ENCODE measurements around the gene NR2F6. TPM values are rescaled to one million over a fixed set of nuclear protein-coding genes. Genes with fewer than 3 reads are reported as not detected.
"Not testable (repeated sequence)": the region's sequence is repeated elsewhere in the genome, so short reads cannot be mapped to it uniquely, and the experiment has no call there.

Gene NR2F6
- total RNA-seq, 1 donor from 2014 or later, result 9.8 TPM

GRCh38 chr19:17210296-17210695 is 35.4 kb downstream of the NR2F6 start:
- DNase-seq, result no peak

- DNase-seq, result no peak
Measured at GRCh38 chr19:17209126-17210036, 36.3 kb downstream of the NR2F6 start.

DNA sequence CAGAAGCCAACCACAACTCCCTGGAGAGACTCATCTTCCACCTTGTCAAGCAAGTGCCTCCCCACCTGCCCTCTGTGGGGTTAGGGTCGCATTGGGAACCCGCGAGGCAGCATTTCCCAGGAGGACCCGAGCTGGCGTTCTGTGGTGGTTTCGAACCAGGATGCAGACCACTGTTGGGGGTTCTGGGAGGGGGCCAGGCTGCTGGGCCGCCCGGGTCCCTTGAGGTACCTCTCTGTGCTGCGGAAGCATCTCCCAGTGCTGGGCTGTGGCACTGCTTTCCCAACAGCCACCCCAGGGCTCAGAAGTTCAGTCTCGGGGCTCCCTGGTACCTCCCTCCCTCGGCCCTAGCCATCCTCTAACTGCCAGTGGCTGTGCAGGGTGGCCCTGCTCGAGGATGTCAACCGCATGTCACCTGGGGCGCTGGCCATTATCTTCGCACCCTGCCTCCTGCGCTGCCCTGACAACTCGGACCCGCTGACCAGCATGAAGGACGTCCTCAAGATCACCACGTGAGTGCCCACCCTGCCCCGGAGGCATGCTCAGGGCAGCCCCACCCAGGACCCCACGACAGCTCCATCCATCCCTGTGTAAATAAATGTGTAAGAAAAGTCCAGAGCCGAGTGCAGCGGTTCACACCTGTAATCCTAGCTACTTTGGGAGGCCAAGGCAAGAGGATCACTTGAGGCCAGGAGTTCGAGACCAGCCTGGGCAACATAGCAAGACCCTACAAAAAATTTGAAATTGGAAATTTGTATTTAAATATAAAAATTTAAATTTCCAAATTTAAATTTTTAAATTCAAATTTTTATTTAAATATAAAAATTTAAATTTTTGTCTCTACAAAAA is 38.8 kb downstream of the NR2F6 start:
- DNase-seq, result no peak

DNA sequence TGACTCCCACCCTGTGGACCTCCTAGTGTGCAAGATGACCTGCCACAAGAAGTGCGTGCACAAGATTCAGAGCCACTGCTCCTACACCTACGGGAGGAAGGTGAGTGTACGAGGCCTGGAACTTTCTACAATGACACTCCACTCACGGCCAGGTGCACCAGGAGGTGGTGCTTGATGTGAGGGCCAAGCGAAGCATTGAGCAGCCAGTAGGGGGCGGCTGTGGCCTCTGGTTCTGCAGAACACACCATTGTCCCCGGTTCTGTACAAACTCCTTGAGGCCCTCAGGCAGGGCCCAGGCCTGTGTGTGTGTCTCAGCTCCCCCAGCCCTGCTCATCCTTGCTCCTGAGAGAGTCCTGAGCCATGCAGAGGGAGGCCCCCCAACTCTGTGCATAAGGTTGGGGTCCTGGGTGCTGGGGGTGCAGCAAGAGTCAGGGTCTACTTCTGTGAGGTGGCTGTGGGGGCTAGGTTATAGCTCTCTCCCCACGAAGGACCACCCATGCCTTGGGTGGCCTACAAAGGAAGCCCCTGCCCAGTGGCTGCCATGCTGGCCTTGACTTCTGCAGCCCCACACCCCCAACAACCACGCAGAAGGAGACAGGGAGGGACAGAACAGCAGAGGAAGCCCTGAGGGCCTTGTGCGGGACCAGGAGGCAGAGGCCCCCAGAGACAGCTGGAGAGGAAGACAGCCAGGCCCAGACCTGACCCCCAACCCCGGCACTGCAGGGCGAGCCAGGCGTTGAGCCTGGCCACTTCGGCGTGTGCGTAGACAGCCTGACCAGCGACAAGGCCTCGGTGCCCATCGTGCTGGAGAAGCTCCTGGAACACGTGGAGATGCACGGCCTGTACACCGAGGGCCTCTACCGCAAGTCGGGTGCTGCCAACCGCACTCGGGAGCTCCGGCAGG is 40.2 kb downstream of the NR2F6 start:
- DNase-seq, result peak; percentile 17

- no peak for DNase-seq
Measured at GRCh38 chr19:17202713-17203112, 43.0 kb downstream of the NR2F6 start.

DNA sequence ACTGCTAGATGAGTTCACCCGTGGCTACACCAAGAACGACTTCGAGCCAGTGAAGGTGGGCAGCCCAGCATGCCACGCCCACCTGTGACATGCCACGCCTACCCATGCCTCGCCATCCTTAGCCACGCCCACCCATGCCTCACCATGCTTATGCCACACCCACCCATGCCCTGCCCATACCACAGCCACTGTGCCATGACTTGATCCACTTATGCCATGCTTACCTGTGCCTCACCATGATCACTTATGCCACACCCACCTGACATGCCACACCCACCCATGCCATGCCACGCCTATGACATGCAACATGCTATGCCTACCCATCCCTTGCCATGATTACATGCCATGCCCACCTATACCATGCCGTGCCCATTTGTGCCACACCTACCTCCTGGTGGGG is 43.5 kb downstream of the NR2F6 start:
- no peak for DNase-seq

- no peak for DNase-seq
Measured at GRCh38 chr19:17200408-17201079, 45.2 kb downstream of the NR2F6 start.

DNA sequence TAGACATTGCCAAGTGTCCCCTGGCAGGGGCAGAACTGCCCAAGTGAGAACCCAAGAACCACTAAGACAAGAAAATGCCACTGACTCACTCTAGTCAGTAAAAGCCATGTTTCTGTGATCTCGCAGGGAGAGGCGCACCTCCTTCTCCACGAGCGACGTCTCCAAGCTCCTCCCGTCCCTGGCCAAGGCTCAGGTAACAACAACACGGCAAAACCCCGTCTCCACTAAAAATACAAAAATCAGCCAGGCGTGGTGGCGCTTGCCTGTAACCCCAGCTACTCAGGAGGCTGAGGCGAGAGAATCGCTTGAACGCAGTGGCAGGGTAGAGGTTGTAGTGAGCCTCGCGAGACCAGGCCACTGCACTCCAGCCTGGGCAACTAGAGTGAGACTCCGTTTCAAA is 48.1 kb downstream of the NR2F6 start:
- DNase-seq, result no peak

- DNase-seq, result no peak
Measured at GRCh38 chr19:17196610-17197009, 49.1 kb downstream of the NR2F6 start.

- DNase-seq, result no peak
Measured at GRCh38 chr19:17195106-17195505, 50.6 kb downstream of the NR2F6 start.

- DNase-seq, result no peak
Measured at GRCh38 chr19:17194608-17195007, 51.1 kb downstream of the NR2F6 start.

- no peak for DNase-seq
Measured at GRCh38 chr19:17192751-17193150, 53.0 kb downstream of the NR2F6 start.

GRCh38 chr19:17191736-17192135 is 54.0 kb downstream of the NR2F6 start:
- not testable (repeated sequence) for DNase-seq

- no peak for DNase-seq
Measured at GRCh38 chr19:17185590-17185989, 60.1 kb downstream of the NR2F6 start.

DNA sequence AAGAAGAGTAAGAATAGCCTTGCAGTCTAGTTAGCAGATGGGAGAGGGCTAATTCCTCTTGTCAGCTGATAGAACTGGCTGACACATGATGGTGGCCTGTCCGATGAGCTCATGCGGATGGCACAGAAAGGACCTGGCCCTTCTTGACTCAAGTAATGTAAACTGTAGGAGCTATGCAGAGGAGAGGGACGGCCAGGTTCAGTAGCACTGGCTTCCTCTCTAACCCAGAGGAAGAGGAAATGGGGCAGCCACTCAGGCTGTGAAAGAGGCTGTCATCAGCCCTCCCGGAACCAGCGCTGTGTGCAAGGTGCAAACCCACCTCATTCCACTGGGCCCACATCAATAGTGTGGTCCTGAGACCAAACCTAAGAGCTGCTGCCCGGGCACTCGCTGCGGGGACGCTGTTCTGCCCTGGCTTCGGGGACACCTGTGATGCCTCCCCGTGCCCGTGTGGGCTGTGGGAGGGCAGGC is 61.3 kb downstream of the NR2F6 start:
- no peak for DNase-seq

DNA sequence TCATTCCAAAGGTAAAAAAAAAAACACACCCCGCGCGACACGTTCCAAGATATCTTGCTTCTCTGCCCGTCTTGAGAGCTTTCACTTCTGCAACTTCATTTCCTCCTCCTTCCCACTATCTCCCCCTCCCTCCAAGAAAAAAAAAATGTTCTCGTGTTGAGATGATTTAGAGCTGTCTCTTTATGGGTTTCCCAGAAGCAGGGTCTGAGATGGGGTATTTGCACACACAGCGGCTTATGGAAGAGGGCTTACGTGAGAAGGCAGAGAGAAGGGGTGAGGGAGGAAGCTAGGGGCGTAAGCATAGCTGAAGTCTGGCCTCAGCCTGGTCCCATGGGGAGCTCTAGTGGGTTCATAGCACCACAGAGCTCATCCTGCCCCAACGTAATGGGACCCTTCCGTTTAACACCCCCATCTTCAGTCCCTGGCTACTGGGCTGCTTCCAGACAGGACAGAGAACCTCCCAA is 61.8 kb downstream of the NR2F6 start:
- no peak for DNase-seq

- no peak for DNase-seq
Measured at GRCh38 chr19:17183271-17183761, 62.4 kb downstream of the NR2F6 start.
